VCaP (cell line): ENCODE results near the gene CRISP2.
"Not testable (repeated sequence)": the region's sequence is repeated elsewhere in the genome, so short reads cannot be mapped to it uniquely, and the experiment has no call there.

Experiments used
- H3K27ac ChIP-seq: fragments of 450-650 bp; 2 replicates; pipeline ENCODE4 v1.5.1; 2017
- CTCF ChIP-seq: fragments of 450-650 bp; conservative IDR thresholded peaks from 2 replicates; pipeline ENCODE4 v1.5.1; 2017; ENCODE audit warnings: mild to moderate bottlenecking, moderate library complexity

Gene CRISP2

GRCh38 chr6:49730251-49730650 is 16.9 kb upstream of the CRISP2 start:
- no peak overlapping the region for H3K27ac ChIP-seq
- no peak for TF ChIP-seq CTCF

- H3K27ac ChIP-seq = not testable (repeated sequence)
Measured at GRCh38 chr6:49723917-49724316, 10.6 kb upstream of the CRISP2 start.

- H3K27ac ChIP-seq = no peak overlapping the region
- TF ChIP-seq CTCF = no peak
Measured at GRCh38 chr6:49721297-49721696, 8.0 kb upstream of the CRISP2 start.

- H3K27ac ChIP-seq = no peak overlapping the region
- TF ChIP-seq CTCF = no peak
Measured at GRCh38 chr6:49720372-49720771, 7.0 kb upstream of the CRISP2 start.

- TF ChIP-seq CTCF = no peak
- H3K27ac ChIP-seq = no peak overlapping the region
Measured at GRCh38 chr6:49698478-49698877, 14.9 kb downstream of the CRISP2 start.

GRCh38 chr6:49693512-49693911 is 19.8 kb downstream of the CRISP2 start:
- no peak for TF ChIP-seq CTCF
- H3K27ac ChIP-seq = no peak overlapping the region

GRCh38 chr6:49692534-49692933 is 20.8 kb downstream of the CRISP2 start:
- TF ChIP-seq CTCF = no peak
- H3K27ac ChIP-seq = no peak overlapping the region

- peak overlapping the region; percentile 39 for H3K27ac ChIP-seq
- TF ChIP-seq CTCF = no peak
Measured at GRCh38 chr6:49676671-49677281, 36.6 kb downstream of the CRISP2 start.
